ENCODE data around the gene INPP5K. TPM values are rescaled to one million over a fixed set of nuclear protein-coding genes. Genes with fewer than 3 reads are reported as not detected.
A peak's percentile ranks its signal among the peaks of the same experiment; 100 is the strongest.

The INPP5K gene
- total and polyA plus RNA-seq, 10 donors = 22.3 to 107 (median 51.4) TPM

DNA sequence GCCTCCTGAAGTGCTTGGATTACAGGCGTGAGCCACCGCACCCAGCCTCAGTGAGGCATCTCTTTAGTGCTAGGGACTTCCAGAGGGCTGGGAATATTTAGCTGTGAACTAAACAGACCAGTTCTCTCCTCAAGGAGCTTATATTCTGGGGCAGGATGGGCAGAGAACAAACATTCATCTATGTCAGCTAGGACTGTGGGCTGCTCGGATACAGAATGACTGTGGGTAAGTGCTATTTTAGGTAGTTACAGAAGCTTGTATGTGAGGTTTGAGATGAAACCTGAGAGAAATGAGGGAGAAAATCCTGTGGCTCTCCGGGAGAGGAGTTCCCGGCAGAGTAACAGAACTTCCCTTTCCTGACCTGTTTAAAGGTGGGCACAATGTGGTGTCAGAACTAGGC is 6.2 kb upstream of the INPP5K start:
- no peak overlapping the region for H3K4me3 ChIP-seq
- intact Hi-C loops (cut with DNase I; ENCODE audit: low total_unique reads) = no loop called here
- no peaks in the 10 kb centered on the region for H3K27me3 ChIP-seq (replicated peaks in 1 of 7)
- WGBS, 5 donors = 86 to 94% (median 88%) methylated on average over 3 to 5 of the region's 5 CpGs
- no peak for DNase-seq
- no peaks in the 10 kb centered on the region for H3K9me3 ChIP-seq
- no peak overlapping the region for H3K27ac ChIP-seq
- TF ChIP-seq, protein P1, sequence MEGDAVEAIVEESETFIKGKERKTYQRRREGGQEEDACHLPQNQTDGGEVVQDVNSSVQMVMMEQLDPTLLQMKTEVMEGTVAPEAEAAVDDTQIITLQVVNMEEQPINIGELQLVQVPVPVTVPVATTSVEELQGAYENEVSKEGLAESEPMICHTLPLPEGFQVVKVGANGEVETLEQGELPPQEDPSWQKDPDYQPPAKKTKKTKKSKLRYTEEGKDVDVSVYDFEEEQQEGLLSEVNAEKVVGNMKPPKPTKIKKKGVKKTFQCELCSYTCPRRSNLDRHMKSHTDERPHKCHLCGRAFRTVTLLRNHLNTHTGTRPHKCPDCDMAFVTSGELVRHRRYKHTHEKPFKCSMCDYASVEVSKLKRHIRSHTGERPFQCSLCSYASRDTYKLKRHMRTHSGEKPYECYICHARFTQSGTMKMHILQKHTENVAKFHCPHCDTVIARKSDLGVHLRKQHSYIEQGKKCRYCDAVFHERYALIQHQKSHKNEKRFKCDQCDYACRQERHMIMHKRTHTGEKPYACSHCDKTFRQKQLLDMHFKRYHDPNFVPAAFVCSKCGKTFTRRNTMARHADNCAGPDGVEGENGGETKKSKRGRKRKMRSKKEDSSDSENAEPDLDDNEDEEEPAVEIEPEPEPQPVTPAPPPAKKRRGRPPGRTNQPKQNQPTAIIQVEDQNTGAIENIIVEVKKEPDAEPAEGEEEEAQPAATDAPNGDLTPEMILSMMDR (IDR thresholded peaks at IDR 0.05 in 8 of 11, conservative IDR thresholded peaks at IDR 0.05 in 3 of 11) = no peak
- TF ChIP-seq POLR2AphosphoS5 (IDR thresholded peaks at IDR 0.05) = no peak
- TF ChIP-seq POLR2A (IDR thresholded peaks at IDR 0.05) = no peak
- H3K4me1 ChIP-seq = peaks cover 2 to 10% (median 4%) of the 10 kb centered on the region in 6 donors
- H3K36me3 ChIP-seq = peaks cover 0 to 97% (median 32%) of the 10 kb centered on the region in 6 donors

DNA sequence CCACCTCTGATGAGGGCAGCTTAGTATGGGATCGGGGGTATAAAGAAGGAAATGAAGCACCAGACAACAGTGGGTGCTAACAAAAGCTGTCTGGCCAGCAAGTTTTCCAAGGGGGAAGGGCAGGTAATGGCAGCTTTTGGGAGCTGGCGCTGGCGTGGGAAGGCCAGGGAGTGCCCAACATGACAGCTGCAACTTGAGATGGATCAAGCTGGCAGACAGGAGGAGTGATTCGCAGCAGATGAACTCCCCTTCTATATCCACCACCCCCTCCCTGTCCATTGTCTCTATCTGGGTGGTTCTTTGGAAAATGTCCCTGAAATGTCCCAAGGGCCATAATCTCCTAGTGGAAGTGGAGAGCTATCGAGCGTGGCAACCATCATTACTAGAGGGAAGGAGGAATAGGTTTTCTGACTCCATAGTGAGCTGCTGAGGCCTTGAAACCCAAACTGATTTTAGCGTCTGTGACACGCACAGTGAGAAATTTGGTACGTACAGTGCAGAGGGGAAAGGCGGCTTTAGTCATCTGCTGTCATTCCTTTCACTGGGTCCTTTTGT is 4.8 kb upstream of the INPP5K start:
- Histone ChIP-seq H3K36me3 (peaks cover 0 to 82% (median 28%) of the 10 kb centered on the region in 6 donors), H3K9me3 (no peaks in the 10 kb centered on the region), H3K27ac (peak overlapping the region in 1 of 8 donors; percentile 11), H3K27me3 (replicated peaks in 1 of 7) (no peaks in the 10 kb centered on the region), H3K4me3 (no peak overlapping the region), H3K4me1 (peaks cover 7 to 18% (median 8%) of the 10 kb centered on the region in 6 donors)
- WGBS, 5 donors = 89 to 94% (median 91%) methylated on average over 10 of the region's 10 CpGs
- TF ChIP-seq POLR2AphosphoS5 (IDR thresholded peaks at IDR 0.05) (no peak), POLR2A (IDR thresholded peaks at IDR 0.05) (no peak)
- TF ChIP-seq, protein P1 (IDR thresholded peaks at IDR 0.05 in 8 of 11, conservative IDR thresholded peaks at IDR 0.05 in 3 of 11) = no peak
- DNase-seq = no peak
- intact Hi-C loops (cut with DNase I; ENCODE audit: low total_unique reads) = no loop called here

DNA sequence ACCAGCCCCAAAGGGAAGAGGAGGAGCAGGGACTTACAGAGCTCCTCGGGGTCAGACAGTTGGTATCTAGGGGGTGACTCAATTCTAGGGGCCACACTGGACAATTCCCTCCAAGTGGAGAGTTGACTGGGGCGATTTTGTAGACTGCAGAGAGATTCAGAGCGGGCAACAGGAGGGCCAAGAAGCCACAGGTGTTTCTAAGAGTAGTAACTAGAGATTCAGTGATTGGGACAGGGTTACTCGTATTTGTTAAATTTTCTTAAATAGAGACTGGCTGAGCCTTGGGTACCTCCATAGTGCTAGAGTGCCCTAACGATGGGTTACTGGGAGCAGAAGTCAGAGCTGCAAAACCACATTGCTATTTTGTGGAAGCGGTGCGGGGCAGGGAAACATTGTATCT is 3.3 kb upstream of the INPP5K start:
- Histone ChIP-seq H3K36me3 (peaks cover 0 to 68% (median 18%) of the 10 kb centered on the region in 6 donors), H3K9me3 (no peaks in the 10 kb centered on the region), H3K27ac (no peak overlapping the region), H3K4me3 (no peak overlapping the region), H3K4me1 (peaks cover 16 to 33% (median 22%) of the 10 kb centered on the region in 6 donors), H3K27me3 (replicated peaks in 1 of 7) (no peaks in the 10 kb centered on the region)
- WGBS, 5 donors = 87 to 95% (median 89%) methylated on average over 7 of the region's 7 CpGs
- TF ChIP-seq POLR2AphosphoS5 (IDR thresholded peaks at IDR 0.05) (no peak), POLR2A (IDR thresholded peaks at IDR 0.05) (no peak)
- TF ChIP-seq, protein P1 (IDR thresholded peaks at IDR 0.05 in 8 of 11, conservative IDR thresholded peaks at IDR 0.05 in 3 of 11) = no peak
- DNase-seq = no peak
- intact Hi-C loops (cut with DNase I; ENCODE audit: low total_unique reads) = loop anchor here (5.0 to 10.0 kb wide), 2 partner anchors 55 to 157 kb away; no protein-coding TSS in a partner anchor

DNA sequence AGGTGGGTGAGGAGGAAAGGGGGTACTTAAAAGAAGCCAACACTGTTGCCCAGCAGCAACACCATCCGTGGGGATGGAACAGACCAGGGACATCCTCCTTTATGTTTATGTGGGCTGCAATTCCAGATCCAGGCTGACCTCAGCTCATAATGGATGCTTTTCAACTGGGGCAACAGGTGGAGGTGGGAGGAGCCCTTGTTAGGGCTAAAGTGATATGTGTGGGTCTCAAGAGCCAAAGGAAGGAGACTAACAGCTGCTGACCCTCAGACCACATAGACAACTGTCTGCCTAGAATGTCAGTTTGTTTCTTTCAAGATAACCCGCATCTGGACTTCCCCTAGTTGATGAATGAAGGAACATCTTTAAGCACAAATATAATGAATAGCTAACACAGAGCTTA is 2.0 kb upstream of the INPP5K start:
- TF ChIP-seq, protein P1 (IDR thresholded peaks at IDR 0.05 in 8 of 11, conservative IDR thresholded peaks at IDR 0.05 in 3 of 11) = no peak
- TF ChIP-seq POLR2A (IDR thresholded peaks at IDR 0.05) = no peak
- TF ChIP-seq POLR2AphosphoS5 (IDR thresholded peaks at IDR 0.05) = no peak
- 65 to 81% (median 75%) methylated on average over 2 of the region's 2 CpGs for WGBS, 5 donors
- no peak for DNase-seq
- Histone ChIP-seq H3K27ac (peak overlapping the region in 1 of 8 donors; percentile 95), H3K9me3 (no peaks in the 10 kb centered on the region), H3K36me3 (peaks cover 0 to 65% (median 18%) of the 10 kb centered on the region in 6 donors), H3K27me3 (replicated peaks in 1 of 7) (no peaks in the 10 kb centered on the region), H3K4me3 (no peak overlapping the region), H3K4me1 (peaks cover 16 to 46% (median 28%) of the 10 kb centered on the region in 6 donors)
- intact Hi-C loops (cut with DNase I; ENCODE audit: low total_unique reads) = loop anchor here (5.0 to 10.0 kb wide), 2 partner anchors 54 to 156 kb away; no protein-coding TSS in a partner anchor
